BJ (cell line): ENCODE measurements around the gene SPSB4. TPM values are rescaled to one million over a fixed set of nuclear protein-coding genes. Genes with fewer than 3 reads are reported as not detected.

Experiments
- CTCF ChIA-PET: fragments of 350-600 bp; formaldehyde crosslinking; extraction: SDS; loops from one replicate; lab custom pipeline; 2021; ENCODE audit warnings: antibody characterized with exemption, inconsistent platforms; lab: Yijun Ruan, JAX
- POLR2A ChIA-PET: fragments of 300-600 bp; sonication (Branson Sonifier 250); formaldehyde crosslinking; extraction: SDS; loops from one replicate; lab custom pipeline; 2021; ENCODE audit warnings: antibody characterized with exemption; lab: Charles Lee
- DNase-seq: peaks from one replicate; pipeline ENCODE4 v3.0.0-alpha.2; 2011; ENCODE audit warnings: low read depth
- H3K27me3 ChIP-seq: 2 replicates; pipeline ENCODE4 v1.6.0; 2011; ENCODE audit warnings: low read length; ENCODE audit not compliant: control insufficient read depth, insufficient read depth
- H3K36me3 ChIP-seq: 2 replicates; pipeline ENCODE4 v1.5.1; 2011; ENCODE audit warnings: low read length; ENCODE audit not compliant: control insufficient read depth, insufficient read depth
- H3K4me3 ChIP-seq: 2 replicates; pipeline ENCODE4 v1.5.1; 2011; ENCODE audit warnings: low read depth, mild to moderate bottlenecking, control low read depth, low read length
- polyA plus RNA-seq: library from polyadenylated mRNA; depleted of rRNA; stranded (reverse); fragments of >200 nt; gene quantifications from 2 replicates; pipeline ENCODE4 v1.2.3, GENCODE V29; 2011
- TF ChIP-seq, protein P1 (sequence below): IDR thresholded peaks from 2 replicates; pipeline ENCODE4 v1.5.1; 2011; ENCODE audit warnings: low read depth, mild to moderate bottlenecking, control low read depth, inconsistent platforms, low read length, moderate library complexity; ENCODE audit not compliant: insufficient read depth

Gene SPSB4
- polyA plus RNA-seq, 1 experiment: not detected

DNA sequence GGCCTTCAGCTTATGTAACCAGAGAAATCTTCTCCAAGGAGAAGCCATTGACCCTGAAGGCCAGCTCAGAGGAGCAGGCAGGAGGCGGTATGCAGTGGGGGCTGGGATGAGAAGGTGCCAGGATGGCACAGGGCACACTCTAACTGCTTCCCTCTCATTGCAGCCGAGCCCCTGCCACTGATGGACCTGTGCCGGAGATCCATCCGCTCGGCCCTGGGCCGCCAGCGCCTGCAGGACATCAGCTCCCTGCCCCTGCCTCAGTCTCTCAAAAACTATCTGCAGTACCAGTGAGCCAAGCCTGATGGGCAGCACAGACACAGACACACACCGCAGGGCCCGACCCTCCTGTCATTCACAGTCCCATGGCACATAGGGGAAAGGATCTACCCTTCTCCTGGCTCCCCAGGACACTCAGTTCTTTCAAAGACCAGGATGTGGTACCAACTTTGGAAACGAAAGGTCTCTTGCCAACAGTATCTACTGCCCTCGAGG, 95.9 kb downstream of the SPSB4 start:
- TF ChIP-seq, protein P1, sequence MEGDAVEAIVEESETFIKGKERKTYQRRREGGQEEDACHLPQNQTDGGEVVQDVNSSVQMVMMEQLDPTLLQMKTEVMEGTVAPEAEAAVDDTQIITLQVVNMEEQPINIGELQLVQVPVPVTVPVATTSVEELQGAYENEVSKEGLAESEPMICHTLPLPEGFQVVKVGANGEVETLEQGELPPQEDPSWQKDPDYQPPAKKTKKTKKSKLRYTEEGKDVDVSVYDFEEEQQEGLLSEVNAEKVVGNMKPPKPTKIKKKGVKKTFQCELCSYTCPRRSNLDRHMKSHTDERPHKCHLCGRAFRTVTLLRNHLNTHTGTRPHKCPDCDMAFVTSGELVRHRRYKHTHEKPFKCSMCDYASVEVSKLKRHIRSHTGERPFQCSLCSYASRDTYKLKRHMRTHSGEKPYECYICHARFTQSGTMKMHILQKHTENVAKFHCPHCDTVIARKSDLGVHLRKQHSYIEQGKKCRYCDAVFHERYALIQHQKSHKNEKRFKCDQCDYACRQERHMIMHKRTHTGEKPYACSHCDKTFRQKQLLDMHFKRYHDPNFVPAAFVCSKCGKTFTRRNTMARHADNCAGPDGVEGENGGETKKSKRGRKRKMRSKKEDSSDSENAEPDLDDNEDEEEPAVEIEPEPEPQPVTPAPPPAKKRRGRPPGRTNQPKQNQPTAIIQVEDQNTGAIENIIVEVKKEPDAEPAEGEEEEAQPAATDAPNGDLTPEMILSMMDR: no peak
- H3K4me3 ChIP-seq: no peak overlapping the region
- ChIA-PET CTCF (no interaction called here), POLR2A (no interaction called here)
- DNase-seq: no peak
- H3K27me3 ChIP-seq: no peaks in the 10 kb centered on the region
- no peaks in the 10 kb centered on the region for H3K36me3 ChIP-seq

DNA sequence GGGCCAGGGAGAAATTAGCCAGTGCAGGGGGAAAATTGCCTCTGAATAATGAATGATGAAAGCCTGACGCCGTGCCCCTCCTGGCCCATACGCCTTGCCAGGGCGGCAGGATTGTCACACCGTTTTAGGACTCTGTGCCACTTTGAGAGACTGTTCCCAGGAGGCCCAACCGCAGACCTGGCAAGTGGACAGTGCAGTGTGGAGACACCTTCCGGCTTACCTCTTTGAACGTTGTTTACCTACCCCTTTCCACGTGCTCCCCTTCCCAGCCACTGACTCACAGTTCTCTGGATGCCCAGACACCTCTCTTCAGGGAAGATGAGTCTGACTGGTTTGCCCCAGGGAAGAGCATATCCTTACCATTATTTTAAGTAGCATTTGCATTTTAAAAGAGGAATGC, 96.5 kb downstream of the SPSB4 start:
- TF ChIP-seq, protein P1: no peak
- no peaks in the 10 kb centered on the region for H3K36me3 ChIP-seq
- ChIA-PET POLR2A (no interaction called here), CTCF (no interaction called here)
- H3K4me3 ChIP-seq: no peak overlapping the region
- no peak for DNase-seq
- H3K27me3 ChIP-seq: no peaks in the 10 kb centered on the region

DNA sequence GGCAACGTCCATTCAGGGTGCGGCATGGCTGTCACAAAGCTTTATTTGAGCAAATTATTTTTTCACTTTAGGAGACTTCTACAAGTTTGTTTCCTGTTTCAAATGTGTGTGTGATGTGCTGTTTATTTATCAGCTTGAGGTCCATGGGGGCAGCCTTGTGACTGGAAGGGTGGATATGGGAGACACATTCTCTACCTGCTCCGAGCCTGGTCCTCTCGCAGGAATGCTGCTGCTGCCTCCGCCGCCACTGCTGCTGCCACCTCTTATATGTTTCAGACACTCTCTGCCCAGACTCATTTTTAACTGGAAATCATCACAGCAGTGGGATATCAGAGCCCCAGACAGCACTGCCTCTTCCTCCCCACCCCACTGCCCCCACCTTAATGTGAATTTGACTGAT, 97.0 kb downstream of the SPSB4 start:
- CTCF ChIA-PET: no interaction called here
- Histone ChIP-seq H3K27me3 (no peaks in the 10 kb centered on the region), H3K36me3 (no peaks in the 10 kb centered on the region), H3K4me3 (no peak overlapping the region)
- TF ChIP-seq, protein P1: no peak
- POLR2A ChIA-PET: no interaction called here
- DNase-seq: no peak

DNA sequence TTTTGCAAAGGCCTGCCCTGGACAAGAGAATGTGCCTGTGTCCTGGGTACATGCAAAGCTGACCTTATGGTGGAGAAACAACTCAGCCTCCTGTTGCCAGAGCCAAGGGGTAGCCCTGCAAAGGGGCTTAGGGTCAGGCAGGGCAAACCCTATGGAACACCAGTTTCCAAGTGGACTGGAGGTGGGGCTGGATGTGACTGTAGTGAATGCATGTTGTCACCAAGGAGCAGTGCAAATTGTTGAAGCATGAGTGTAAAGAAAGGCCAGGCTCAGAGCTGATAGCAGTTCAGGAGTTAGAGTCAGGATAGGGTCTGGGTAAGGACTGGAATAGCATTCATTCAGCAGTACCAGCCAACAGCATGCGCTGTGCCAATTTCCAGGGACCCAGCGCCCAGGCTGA, 97.6 kb downstream of the SPSB4 start:
- CTCF ChIA-PET: no interaction called here
- POLR2A ChIA-PET: no interaction called here
- TF ChIP-seq, protein P1: no peak

DNA sequence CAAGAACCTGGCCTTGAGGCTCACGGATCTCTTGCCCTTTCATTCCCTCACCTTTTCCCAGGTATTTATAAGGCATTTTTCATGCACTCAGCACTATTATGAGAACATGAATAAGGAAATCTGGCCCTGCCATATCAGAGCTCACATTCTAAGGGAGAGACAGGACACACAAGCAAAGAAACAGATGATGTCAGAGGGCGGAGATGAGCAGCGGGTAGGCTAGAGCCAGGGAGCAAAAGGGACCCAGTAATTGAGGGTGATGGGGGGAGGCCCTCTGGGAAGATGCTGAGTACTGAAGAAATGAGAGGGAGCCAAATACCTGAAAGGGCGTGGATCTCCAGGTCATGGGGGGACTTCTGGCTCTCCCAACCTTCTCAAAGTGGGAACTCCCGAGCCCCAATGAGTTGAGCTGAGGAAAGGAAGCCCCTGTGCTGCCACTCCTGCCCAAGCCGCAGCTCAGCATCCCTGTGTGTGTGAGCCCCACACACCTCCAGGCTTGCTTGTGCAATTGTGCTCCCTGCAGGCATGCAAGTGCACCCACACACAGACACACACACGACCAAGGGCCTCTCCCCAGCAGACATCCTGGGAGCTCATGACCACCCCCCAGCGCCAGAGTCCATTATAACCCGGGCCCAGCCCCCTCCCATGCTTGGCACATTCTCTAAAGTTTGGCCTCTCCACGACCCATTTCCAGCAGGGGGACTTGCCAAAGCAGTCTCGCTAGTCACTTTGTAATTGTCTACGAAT, 99.1 kb downstream of the SPSB4 start:
- H3K36me3 ChIP-seq: no peaks in the 10 kb centered on the region
- ChIA-PET CTCF (interaction anchor here (1.0 kb wide), 1 partner anchor 44 kb away, joined by 3 read pairs; no protein-coding TSS in a partner anchor), POLR2A (no interaction called here)
- TF ChIP-seq, protein P1: no peak
- no peak overlapping the region for H3K4me3 ChIP-seq
- no peaks in the 10 kb centered on the region for H3K27me3 ChIP-seq
- DNase-seq: no peak

More for the DNA sequence above, 97.6 kb downstream of the SPSB4 start:
- Histone ChIP-seq H3K36me3 (no peaks in the 10 kb centered on the region), H3K27me3 (no peaks in the 10 kb centered on the region), H3K4me3 (no peak overlapping the region)
- DNase-seq: no peak
